GM13977 (cell line): ENCODE data around the gene UBASH3A.

Experiments used
- DNase-seq: peaks from one replicate; pipeline ENCODE4 v3.0.0; 2012; ENCODE audit warnings: low spot score
- in situ Hi-C: fragments of 300-500 bp; cut with MboI; formaldehyde crosslinking; loops from one replicate; pipeline ENCODE4 v1.12.0; 2022; ENCODE audit warnings: low sequenced_read_pairs, low pct_unique_long_range_greater_than_20kb, mixed read lengths, inconsistent platforms; ENCODE audit not compliant: unreplicated experiment
- TF ChIP-seq, protein P1 (sequence below): IDR thresholded peaks from 2 replicates; pipeline ENCODE4 v1.5.1; 2012; ENCODE audit warnings: mild to moderate bottlenecking, control low read depth; ENCODE audit not compliant: insufficient read depth; ENCODE audit errors: extremely low read depth, missing control alignments

The UBASH3A gene

GRCh38 chr21:42444745-42445059 is 41.0 kb downstream of the UBASH3A start:
- TF ChIP-seq, protein P1, sequence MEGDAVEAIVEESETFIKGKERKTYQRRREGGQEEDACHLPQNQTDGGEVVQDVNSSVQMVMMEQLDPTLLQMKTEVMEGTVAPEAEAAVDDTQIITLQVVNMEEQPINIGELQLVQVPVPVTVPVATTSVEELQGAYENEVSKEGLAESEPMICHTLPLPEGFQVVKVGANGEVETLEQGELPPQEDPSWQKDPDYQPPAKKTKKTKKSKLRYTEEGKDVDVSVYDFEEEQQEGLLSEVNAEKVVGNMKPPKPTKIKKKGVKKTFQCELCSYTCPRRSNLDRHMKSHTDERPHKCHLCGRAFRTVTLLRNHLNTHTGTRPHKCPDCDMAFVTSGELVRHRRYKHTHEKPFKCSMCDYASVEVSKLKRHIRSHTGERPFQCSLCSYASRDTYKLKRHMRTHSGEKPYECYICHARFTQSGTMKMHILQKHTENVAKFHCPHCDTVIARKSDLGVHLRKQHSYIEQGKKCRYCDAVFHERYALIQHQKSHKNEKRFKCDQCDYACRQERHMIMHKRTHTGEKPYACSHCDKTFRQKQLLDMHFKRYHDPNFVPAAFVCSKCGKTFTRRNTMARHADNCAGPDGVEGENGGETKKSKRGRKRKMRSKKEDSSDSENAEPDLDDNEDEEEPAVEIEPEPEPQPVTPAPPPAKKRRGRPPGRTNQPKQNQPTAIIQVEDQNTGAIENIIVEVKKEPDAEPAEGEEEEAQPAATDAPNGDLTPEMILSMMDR = no peak
- DNase-seq = no peak
- in situ Hi-C loops = loop anchor here (10.0 kb wide), 3 partner anchors 50 to 290 kb away; partner anchors contain the start of genes TFF3 and TMPRSS3

DNA sequence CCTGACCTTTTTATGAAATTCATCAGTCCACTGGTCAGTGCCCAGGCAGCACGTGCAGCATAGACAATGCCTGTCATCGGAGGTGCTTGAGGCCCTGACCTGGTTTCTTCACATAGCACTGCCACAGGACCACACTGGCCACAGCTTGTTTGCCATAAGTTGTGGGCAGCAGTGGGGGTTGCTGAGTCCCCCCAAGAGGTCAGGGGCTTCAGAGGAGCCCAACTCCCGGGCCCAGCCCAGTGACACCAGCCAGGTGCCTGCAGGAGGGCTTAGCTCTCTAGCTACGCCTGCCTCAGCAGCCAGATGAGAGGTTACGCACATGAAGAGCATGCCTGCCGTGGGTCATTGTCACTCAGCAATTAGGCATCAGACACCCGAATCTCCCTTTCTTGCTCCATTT is 41.6 kb downstream of the UBASH3A start:
- in situ Hi-C loops = loop anchor here (10.0 kb wide), 3 partner anchors 51 to 291 kb away; partner anchors contain the start of genes TFF3 and TMPRSS3

DNA sequence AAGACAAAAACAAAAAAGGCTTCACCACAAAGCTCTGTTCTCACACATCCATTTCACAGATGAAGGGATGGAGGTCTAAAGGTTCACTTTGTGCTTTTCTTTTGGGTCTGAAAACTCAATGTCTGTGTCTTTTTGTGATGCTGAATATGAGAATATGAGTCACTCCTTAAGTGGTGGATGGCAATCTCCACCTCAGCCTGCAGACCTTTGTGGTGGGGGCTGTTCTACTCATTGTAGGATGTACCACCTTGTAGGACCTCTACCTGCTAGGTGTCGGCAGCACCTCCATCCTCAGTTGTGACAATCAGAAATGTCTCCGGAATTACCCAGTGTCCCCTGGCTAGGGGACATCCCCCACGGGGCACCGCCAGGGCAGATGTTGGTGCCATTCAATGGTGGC is 42.8 kb downstream of the UBASH3A start:
- TF ChIP-seq, protein P1 = no peak
- in situ Hi-C loops = loop anchor here (10.0 kb wide), 3 partner anchors 52 to 292 kb away; partner anchors contain the start of genes TFF3 and TMPRSS3
- no peak for DNase-seq

More for the DNA sequence above, 41.6 kb downstream of the UBASH3A start:
- TF ChIP-seq, protein P1 = no peak
- no peak for DNase-seq

DNA sequence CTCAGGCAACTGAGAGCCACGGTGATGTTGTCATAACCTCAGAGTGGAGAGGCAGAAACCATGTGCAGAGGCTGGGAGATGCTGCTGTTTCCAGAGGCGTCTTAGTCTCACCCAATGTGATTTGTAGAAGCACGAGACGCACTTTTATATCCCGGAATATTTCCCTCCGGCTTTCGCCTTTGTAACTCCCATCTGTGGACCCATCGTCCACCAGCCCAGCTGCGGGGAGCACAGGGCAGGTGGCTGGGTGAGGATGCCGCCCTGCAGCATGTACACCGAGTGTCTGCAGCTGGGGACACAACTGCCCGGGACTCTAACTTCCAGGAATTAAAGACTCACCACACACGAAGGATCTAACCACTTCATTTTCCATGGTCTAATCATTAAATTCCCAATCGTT is 43.5 kb downstream of the UBASH3A start:
- in situ Hi-C loops = loop anchor here (10.0 kb wide), 3 partner anchors 52 to 292 kb away; partner anchors contain the start of genes TFF3 and TMPRSS3
- no peak for DNase-seq
- TF ChIP-seq, protein P1 = no peak

GRCh38 chr21:42447732-42448131 is 44.0 kb downstream of the UBASH3A start:
- in situ Hi-C loops = loop anchor here (10.0 kb wide), 3 partner anchors 53 to 293 kb away; partner anchors contain the start of genes TFF3 and TMPRSS3
- TF ChIP-seq, protein P1 = no peak
- DNase-seq = no peak

DNA sequence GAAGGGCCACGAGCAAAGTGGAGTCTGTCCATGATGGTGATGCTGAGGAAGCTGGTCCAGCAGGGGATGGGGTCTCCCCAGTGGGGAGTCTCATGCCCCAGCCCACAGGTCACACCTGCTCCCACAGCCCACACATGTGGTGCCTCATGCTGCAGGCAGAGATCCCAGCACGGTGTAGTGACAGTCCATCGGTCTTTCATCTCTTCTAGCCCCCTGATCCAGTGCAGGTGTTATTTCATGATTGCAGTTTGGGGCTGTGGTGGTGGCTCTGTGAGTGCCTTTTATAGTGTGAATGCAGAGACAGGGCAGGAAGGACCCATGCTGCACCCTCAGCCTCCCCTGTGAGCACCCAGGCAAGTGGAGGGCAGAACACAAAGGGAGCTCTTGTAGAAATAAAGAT is 45.0 kb downstream of the UBASH3A start:
- in situ Hi-C loops = loop anchor here (10.0 kb wide), 3 partner anchors 54 to 294 kb away; partner anchors contain the start of genes TFF3 and TMPRSS3
- DNase-seq = no peak
- TF ChIP-seq, protein P1 = no peak
